Kidney (tissue), 14 donors: ENCODE measurements around the gene PARD6A. TPM values are rescaled to one million over a fixed set of nuclear protein-coding genes. Genes with fewer than 3 reads are reported as not detected.

Experiments
- DNase-seq, 5 donors: peaks; one replicate each; pipeline ENCODE4 v3.0.0-alpha.2; 2013 to 2020
- FAIRE-seq: peaks from 2 replicates; lab custom pipeline; 2012; peaks lifted over from hg19 to GRCh38; lab: Jason Lieb, UNC
- H3K27ac ChIP-seq, 2 donors: one replicate each; pipeline ENCODE4 v1.7.0; 2013; ENCODE audit warnings: low read depth in 2 of 2, low read length in 2 of 2, inconsistent platforms in 1 of 2
- H3K27me3 ChIP-seq: one replicate; pipeline ENCODE4 v1.7.1; 2013; ENCODE audit warnings: low read length, inconsistent platforms; ENCODE audit not compliant: control insufficient read depth, insufficient read depth
- H3K36me3 ChIP-seq, 3 donors: one replicate each; pipeline versions ENCODE4 v1.7.0 to v1.7.1; 2013; ENCODE audit warnings: low read length in 3 of 3, control low read depth in 1 of 3, inconsistent platforms in 1 of 3; ENCODE audit not compliant: insufficient read depth in 3 of 3, control insufficient read depth in 2 of 3
- H3K4me1 ChIP-seq, 3 donors: one replicate each; pipeline versions ENCODE4 v1.7.0 to v1.7.1; 2013; ENCODE audit warnings: low read length in 3 of 3, inconsistent platforms in 1 of 3, low read depth in 1 of 3; ENCODE audit not compliant: control insufficient read depth in 2 of 3, insufficient read depth in 2 of 3
- H3K4me3 ChIP-seq, 3 donors: one replicate each; pipeline versions ENCODE4 v1.7.0 to v1.8.1; 2013; ENCODE audit warnings: low read length in 3 of 3, control low read depth in 1 of 3, inconsistent platforms in 1 of 3
- H3K9ac ChIP-seq, 3 donors: one replicate each; pipeline versions ENCODE4 v1.7.0 to v1.7.1; 2013; ENCODE audit warnings: low read length in 3 of 3, control low read depth in 1 of 3, inconsistent platforms in 1 of 3
- H3K9me3 ChIP-seq, 3 donors: one replicate each; pipeline versions ENCODE4 v1.7.0 to v1.7.1; 2013; ENCODE audit warnings: low read length in 3 of 3, control low read depth in 1 of 3, inconsistent platforms in 1 of 3; ENCODE audit not compliant: control insufficient read depth in 2 of 3, insufficient read depth in 1 of 3
- CTCF ChIP-seq: IDR thresholded peaks from 3 replicates; pipeline ENCODE4 v1.5.1; 2012; ENCODE audit warnings: mild to moderate bottlenecking, moderate library complexity, borderline replicate concordance; ENCODE audit not compliant: insufficient read depth; ENCODE audit errors: extremely low read depth
- intact Hi-C: fragments of 100-400 bp; cut with DNase I; formaldehyde crosslinking; loops from one replicate; pipeline ENCODE4 v1.11.1; 2022
- polyA plus RNA-seq: library from polyadenylated mRNA; stranded (reverse); fragments of 350-450 nt; fragmentation: Illumina TruSeq; extraction: RNeasy Lipid Tissue Mini Kit (QIAGEN cat#74804); gene quantifications from one replicate; pipeline ENCODE4 v1.2.3, GENCODE V29; 2014; ENCODE audit warnings: low read depth, low replicate concordance; ENCODE audit not compliant: insufficient read depth
- total RNA-seq: library from RNA; stranded (reverse); fragmentation: NEBNext Ultra II Directional; extraction: Animal tissue kit (Norgen Biotek cat#: 25700); gene quantifications from one replicate; pipeline ENCODE4 v1.2.1, GENCODE V29; 2021
- donor health status: control.
- donor health status: control.
- donor health status: control.
- donor health status: control.
- donor health status: control.
- donor health status: DM: yes; HTN: yes; CAD: no.
- donor health status: Normal renal cell carcinoma (clear cell type).

The PARD6A gene
- total and polyA plus RNA-seq, 2 donors from 2014 or later, result 6.1 to 17.1 TPM

GRCh38 chr16:67672739-67673662 is 12.2 kb downstream of the PARD6A start:
- peaks cover 0 to 23% (median 20%) of the 10 kb centered on the region in 3 donors for H3K4me1 ChIP-seq
- H3K27me3 ChIP-seq, result no peaks in the 10 kb centered on the region
- H3K36me3 ChIP-seq, result no peaks in the 10 kb centered on the region
- peak overlapping the region; percentile 77 to 85 for H3K27ac ChIP-seq
- intact Hi-C loops, result loop anchor here (10.0 kb wide), 1 partner anchor 252 kb away; no protein-coding TSS in a partner anchor
- TF ChIP-seq CTCF, result peak; percentile 78
- H3K9ac ChIP-seq, result peak overlapping the region in 2 of 3 donors; percentile 22 to 45
- DNase-seq, result peak; percentile 51 to 83 (median 63)
- H3K9me3 ChIP-seq, result no peaks in the 10 kb centered on the region
- peak overlapping the region in 1 of 3 donors; percentile 34 for H3K4me3 ChIP-seq
- no peak for FAIRE-seq

- Histone ChIP-seq H3K27ac (peak overlapping the region; percentile 78 to 85), H3K27me3 (no peaks in the 10 kb centered on the region), H3K4me1 (peaks cover 0 to 20% (median 19%) of the 10 kb centered on the region in 3 donors), H3K4me3 (peak overlapping the region in 1 of 3 donors; percentile 34), H3K9me3 (no peaks in the 10 kb centered on the region), H3K36me3 (no peaks in the 10 kb centered on the region), H3K9ac (peak overlapping the region in 1 of 3 donors; percentile 41)
- no peak for TF ChIP-seq CTCF
- DNase-seq (peak in 3 of 5 donors; percentile 48 to 94 (median 71)), FAIRE-seq (peak; percentile 46)
- intact Hi-C loops, result loop anchor here (10.0 kb wide), 1 partner anchor 251 kb away; no protein-coding TSS in a partner anchor
Observed at GRCh38 chr16:67673712-67674580, 13.2 kb downstream of the PARD6A start.

GRCh38 chr16:67674851-67675578 is 14.3 kb downstream of the PARD6A start:
- H3K36me3 ChIP-seq, result no peaks in the 10 kb centered on the region
- DNase-seq, result peak in 1 of 5 donors; percentile 71
- intact Hi-C loops, result loop anchor here (10.0 kb wide), 1 partner anchor 250 kb away; no protein-coding TSS in a partner anchor
- FAIRE-seq, result no peak
- H3K27ac ChIP-seq, result peak overlapping the region in 1 of 2 donors; percentile 56
- TF ChIP-seq CTCF, result no peak
- H3K9ac ChIP-seq, result peak overlapping the region in 1 of 3 donors; percentile 41
- peaks cover 0 to 20% (median 19%) of the 10 kb centered on the region in 3 donors for H3K4me1 ChIP-seq
- H3K27me3 ChIP-seq, result no peaks in the 10 kb centered on the region
- H3K9me3 ChIP-seq, result no peaks in the 10 kb centered on the region
- no peak overlapping the region for H3K4me3 ChIP-seq
